Mesodermal cell (in vitro differentiated cells): ENCODE data around the gene PTPN4.

Source experiments
- H3K27ac ChIP-seq: 2 replicates; pipeline ENCODE4 v1.7.0; 2013; ENCODE audit warnings: mild to moderate bottlenecking, low read depth, low read length, moderate library complexity; ENCODE audit not compliant: severe bottlenecking
- H3K36me3 ChIP-seq: 2 replicates; pipeline ENCODE4 v1.7.1; 2013; ENCODE audit warnings: mild to moderate bottlenecking, low read length, moderate library complexity; ENCODE audit not compliant: control insufficient read depth, insufficient read depth
- H3K4me1 ChIP-seq: one replicate; pipeline ENCODE4 v1.7.1; 2013; ENCODE audit warnings: mild to moderate bottlenecking, low read length; ENCODE audit not compliant: insufficient read depth, control insufficient read depth, poor library complexity, severe bottlenecking
- H3K4me3 ChIP-seq: 2 replicates; pipeline ENCODE4 v1.7.0; 2013; ENCODE audit warnings: low read length, control low read depth, mild to moderate bottlenecking; ENCODE audit not compliant: insufficient read depth, poor library complexity, severe bottlenecking; ENCODE audit errors: extremely low read depth
- H3K9me3 ChIP-seq: 2 replicates; pipeline ENCODE4 v1.7.1; 2013; ENCODE audit warnings: mild to moderate bottlenecking, low read length, moderate library complexity; ENCODE audit not compliant: control insufficient read depth
- WGBS, 2 experiments: methylation state at CpG; one replicate each; pipeline ENCODE4 v1.1.5; 2013; ENCODE audit warnings: missing lambda C conversion rate in 2 of 2; ENCODE audit not compliant: insufficient coverage in 2 of 2; 5-methylcytosine and 5-hydroxymethylcytosine counted together

PTPN4 gene

GRCh38 chr2:119749477-119750012 is 10.2 kb upstream of the PTPN4 start:
- H3K27ac ChIP-seq = no peak overlapping the region
- H3K4me3 ChIP-seq = no peak overlapping the region
- H3K4me1 ChIP-seq = no peaks in the 10 kb centered on the region
- no peaks in the 10 kb centered on the region for H3K9me3 ChIP-seq
- WGBS, 2 experiments = no CpG with 5 or more reads among the region's 1 CpG
- no peaks in the 10 kb centered on the region for H3K36me3 ChIP-seq

GRCh38 chr2:119751706-119752105 is 8.0 kb upstream of the PTPN4 start:
- 84 to 96% methylated on average over 2 of the region's 2 CpGs for WGBS, 2 experiments

DNA sequence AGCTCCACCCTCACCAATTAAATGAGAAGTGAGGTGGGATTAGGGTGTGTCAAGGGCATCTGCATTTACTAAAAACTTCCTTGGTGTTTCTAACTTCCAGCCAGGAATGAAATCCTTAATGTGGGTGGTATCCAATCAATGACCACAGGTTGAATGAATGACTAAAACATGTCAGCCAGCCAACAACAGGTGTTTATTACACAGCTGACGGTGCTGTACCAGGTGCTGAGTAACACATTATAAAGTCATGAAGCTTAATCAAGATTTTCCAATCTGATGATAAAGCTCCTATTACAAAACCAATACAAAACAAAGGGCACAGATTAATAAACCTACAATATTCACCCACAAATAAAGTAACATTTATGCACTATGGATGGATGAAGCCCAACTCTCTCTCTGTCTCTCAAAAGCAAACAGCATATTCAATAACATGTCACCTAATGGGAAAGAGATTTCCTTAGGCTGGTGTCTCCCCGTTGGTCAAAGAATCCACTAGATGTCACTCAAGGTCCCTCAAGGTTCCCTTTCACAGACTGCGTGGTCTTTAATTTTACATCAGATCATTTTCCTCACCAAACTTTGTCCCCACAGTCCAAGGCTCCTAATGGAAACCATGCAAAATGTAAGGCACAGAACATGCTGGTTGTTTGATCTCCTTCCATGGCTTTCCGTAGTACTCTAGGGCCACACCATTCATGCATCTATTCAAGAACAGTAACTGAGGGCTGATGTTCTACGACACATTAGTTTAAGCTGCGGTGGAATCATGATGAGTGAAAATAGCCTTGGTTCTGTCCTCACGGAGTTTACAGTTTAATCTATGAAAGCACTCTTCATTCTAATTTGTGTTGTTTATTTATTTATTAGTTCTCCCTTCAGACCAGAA is 6.4 kb upstream of the PTPN4 start:
- 37 to 50% methylated on average over 2 to 4 of the region's 7 CpGs for WGBS, 2 experiments
- no peak overlapping the region for H3K4me3 ChIP-seq
- no peaks in the 10 kb centered on the region for H3K36me3 ChIP-seq
- no peaks in the 10 kb centered on the region for H3K9me3 ChIP-seq
- H3K4me1 ChIP-seq = no peaks in the 10 kb centered on the region
- H3K27ac ChIP-seq = no peak overlapping the region

More at GRCh38 chr2:119751706-119752105, 8.0 kb upstream of the PTPN4 start:
- Histone ChIP-seq H3K27ac (no peak overlapping the region), H3K4me3 (no peak overlapping the region), H3K4me1 (no peaks in the 10 kb centered on the region), H3K36me3 (no peaks in the 10 kb centered on the region), H3K9me3 (no peaks in the 10 kb centered on the region)

GRCh38 chr2:119753930-119754321 is 5.8 kb upstream of the PTPN4 start:
- H3K4me1 ChIP-seq = no peaks in the 10 kb centered on the region
- whole genome bisulfite sequencing, 2 experiments = no CpG with 5 or more reads among the region's 1 CpG
- H3K36me3 ChIP-seq = no peaks in the 10 kb centered on the region
- H3K4me3 ChIP-seq = no peak overlapping the region
- H3K27ac ChIP-seq = no peak overlapping the region
- H3K9me3 ChIP-seq = no peaks in the 10 kb centered on the region

DNA sequence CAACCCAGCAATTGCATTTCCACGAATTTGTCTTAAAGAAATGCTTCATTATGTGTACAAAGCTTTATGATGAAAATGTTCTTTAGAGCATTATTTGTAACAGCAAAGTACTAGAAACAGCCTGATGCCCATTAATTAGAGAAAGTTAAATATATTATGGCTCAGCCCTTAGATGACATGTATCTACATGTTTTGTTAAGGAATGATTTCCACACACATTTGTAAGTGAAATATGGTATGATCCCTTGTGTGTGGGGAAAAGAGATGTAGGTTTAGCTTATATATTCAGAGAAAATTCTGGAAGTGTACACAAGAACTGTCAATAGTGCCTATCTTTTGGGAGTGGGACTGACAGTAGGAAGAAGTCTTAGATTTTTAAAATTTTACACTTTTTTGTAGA is 3.8 kb upstream of the PTPN4 start:
- Histone ChIP-seq H3K9me3 (no peaks in the 10 kb centered on the region), H3K27ac (no peak overlapping the region), H3K36me3 (no peaks in the 10 kb centered on the region), H3K4me3 (no peak overlapping the region), H3K4me1 (no peaks in the 10 kb centered on the region)
- WGBS, 2 experiments = no CpG with 5 or more reads among the region's 1 CpG

DNA sequence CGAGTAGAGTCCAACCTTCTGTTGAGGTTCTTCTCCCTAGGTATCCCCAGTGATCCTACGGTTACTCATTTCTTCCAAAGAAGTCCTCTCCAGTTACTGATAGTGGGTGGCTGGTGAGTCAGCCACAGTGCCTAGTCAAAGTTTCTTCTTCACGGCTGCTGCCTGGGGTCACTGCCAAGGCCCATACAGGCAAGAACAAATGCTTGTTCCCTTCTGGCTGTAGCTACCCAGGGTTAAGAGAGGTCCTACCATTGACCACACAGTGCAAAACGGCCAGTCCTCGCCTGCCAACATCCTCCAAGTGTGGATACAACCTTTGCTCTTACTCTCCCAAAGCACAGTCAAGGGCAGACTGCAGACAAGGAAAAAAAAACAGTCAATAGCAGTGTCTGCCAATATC is 2.9 kb upstream of the PTPN4 start:
- WGBS, 2 experiments = 77 to 82% methylated on average over 4 to 5 of the region's 5 CpGs

GRCh38 chr2:119758881-119759450 is 756 bp upstream of the PTPN4 start:
- peak overlapping the region; percentile 93 for H3K4me3 ChIP-seq
- H3K4me1 ChIP-seq = peaks cover 4% of the 10 kb centered on the region
- no peaks in the 10 kb centered on the region for H3K9me3 ChIP-seq
- no peak overlapping the region for H3K27ac ChIP-seq
- 64% methylated on average over 4 to 5 of the region's 13 CpGs for WGBS, 2 experiments
- no peaks in the 10 kb centered on the region for H3K36me3 ChIP-seq

More for the DNA sequence above, 2.9 kb upstream of the PTPN4 start:
- no peak overlapping the region for H3K27ac ChIP-seq
- H3K9me3 ChIP-seq = no peaks in the 10 kb centered on the region
- no peaks in the 10 kb centered on the region for H3K36me3 ChIP-seq
- H3K4me1 ChIP-seq = no peaks in the 10 kb centered on the region
- H3K4me3 ChIP-seq = no peak overlapping the region

DNA sequence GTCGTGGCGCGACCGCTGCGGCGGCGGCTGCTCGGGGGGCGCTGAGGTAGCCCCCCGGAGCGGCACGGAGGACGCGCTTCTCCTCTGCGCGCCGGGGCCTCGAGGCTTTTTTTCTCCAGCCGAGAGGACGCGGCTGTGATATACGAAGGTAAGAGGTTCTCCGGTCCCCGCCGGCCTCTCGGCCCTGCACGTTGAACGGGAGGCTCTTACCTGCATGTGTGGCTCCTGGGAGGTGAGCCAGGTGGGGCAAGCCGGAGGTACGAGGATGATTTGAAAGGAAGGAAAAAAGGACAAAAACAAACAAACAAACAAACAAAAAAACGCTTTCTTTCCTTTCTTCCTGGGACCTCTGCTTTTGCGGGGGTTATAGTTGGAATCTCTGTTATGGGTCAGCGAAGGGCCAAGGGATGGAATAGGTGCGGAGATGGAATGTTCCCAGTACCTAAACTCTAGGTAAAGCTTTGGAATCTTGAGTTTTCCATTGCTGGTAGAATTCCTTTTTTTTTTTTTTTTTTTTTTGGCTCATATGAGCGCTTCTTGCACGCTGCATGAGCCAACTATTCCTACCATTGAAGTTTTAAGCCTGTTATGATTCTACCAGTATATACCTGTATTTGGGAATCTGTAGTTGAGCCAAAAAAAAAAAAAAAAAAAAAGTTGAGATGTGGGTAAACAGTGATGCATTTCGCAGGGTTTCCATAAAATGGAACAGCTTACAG is 674 bp downstream of the PTPN4 start:
- peaks cover 4% of the 10 kb centered on the region for H3K4me1 ChIP-seq

GRCh38 chr2:119760956-119761275 is 1.2 kb downstream of the PTPN4 start:
- Histone ChIP-seq H3K36me3 (no peaks in the 10 kb centered on the region), H3K9me3 (no peaks in the 10 kb centered on the region), H3K4me3 (peak overlapping the region; percentile 93), H3K27ac (peak overlapping the region; percentile 96), H3K4me1 (peaks cover 4% of the 10 kb centered on the region)
- WGBS, 2 experiments = 0 to 14% methylated on average over 2 to 3 of the region's 4 CpGs

More for the DNA sequence above, 674 bp downstream of the PTPN4 start:
- H3K4me3 ChIP-seq = peak overlapping the region; percentile 93
- 0% methylated on average over 18 to 25 of the region's 37 CpGs for WGBS, 2 experiments
- H3K9me3 ChIP-seq = no peaks in the 10 kb centered on the region
- H3K27ac ChIP-seq = peak overlapping the region; percentile 96
- no peaks in the 10 kb centered on the region for H3K36me3 ChIP-seq

DNA sequence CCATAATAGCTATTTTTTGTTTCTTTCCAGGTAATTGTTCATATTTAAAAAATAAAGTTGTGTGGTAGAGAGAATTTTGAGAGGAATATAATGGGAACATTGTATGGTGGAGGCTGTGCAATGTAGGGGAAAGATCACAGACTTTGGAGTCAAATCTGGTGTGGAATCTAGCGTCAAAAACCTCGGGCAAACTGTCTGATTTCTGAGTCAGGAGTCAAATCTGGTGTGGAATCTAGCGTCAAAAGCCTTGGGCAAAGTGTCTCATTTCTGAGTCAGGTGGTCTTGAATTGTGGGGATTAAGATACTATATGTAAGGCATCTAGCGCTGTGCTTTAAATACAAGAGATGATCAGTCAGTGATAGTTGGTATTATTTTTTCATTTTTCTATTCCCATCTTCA is 5.1 kb downstream of the PTPN4 start:
- 92 to 96% methylated on average over 3 of the region's 4 CpGs for WGBS, 2 experiments
- Histone ChIP-seq H3K27ac (no peak overlapping the region), H3K4me3 (no peak overlapping the region), H3K36me3 (no peaks in the 10 kb centered on the region), H3K9me3 (no peaks in the 10 kb centered on the region), H3K4me1 (peaks cover 4% of the 10 kb centered on the region)
